PC-3 (cell line): Measurements from ENCODE around the gene IL16.

Experiments
- EZH2phosphoT487 ChIP-seq: fragments of 300-600 bp; sonication (generic); IDR thresholded peaks from 2 replicates; pipeline ENCODE4 v1.6.1; 2018; ENCODE audit warnings: mild to moderate bottlenecking, antibody characterized with exemption, low read length, borderline replicate concordance
- TF ChIP-seq, protein P1 (sequence below): fragments of 300-600 bp; sonication (generic); conservative IDR thresholded peaks from 2 replicates; pipeline ENCODE4 v1.5.1; 2017; ENCODE audit warnings: antibody characterized with exemption, low read depth, mild to moderate bottlenecking, low read length

DNA sequence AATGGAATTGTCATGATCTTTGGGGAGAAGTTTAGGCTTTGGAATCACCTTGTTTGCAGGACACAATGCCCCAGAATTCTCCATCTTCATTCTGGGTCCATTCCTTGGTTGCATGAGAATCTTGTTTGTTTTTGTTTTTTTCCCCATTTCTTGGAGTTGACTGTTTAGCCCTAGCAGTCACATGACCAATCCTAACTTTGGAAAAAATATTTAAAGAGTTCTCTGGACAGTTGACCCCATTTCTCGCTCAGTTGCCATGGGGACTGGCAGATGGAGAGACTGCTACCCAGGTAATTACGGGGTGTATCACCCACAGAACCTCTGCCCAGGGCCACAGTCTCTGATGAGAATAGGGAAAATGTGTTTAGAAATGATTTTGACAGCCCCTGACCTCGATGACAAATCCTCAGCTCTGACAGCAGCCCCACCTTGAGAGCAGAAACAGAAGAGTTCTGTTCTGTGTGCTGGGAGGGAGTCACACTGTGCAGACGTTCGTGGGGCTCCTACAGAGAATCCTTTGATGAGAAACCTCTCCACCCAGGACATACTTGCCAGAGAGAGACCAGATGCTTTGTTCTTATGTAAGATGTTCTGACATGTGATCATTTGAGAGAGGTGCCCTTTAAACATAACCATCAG is 57.7 kb downstream of the IL16 start:
- TF ChIP-seq, protein P1, sequence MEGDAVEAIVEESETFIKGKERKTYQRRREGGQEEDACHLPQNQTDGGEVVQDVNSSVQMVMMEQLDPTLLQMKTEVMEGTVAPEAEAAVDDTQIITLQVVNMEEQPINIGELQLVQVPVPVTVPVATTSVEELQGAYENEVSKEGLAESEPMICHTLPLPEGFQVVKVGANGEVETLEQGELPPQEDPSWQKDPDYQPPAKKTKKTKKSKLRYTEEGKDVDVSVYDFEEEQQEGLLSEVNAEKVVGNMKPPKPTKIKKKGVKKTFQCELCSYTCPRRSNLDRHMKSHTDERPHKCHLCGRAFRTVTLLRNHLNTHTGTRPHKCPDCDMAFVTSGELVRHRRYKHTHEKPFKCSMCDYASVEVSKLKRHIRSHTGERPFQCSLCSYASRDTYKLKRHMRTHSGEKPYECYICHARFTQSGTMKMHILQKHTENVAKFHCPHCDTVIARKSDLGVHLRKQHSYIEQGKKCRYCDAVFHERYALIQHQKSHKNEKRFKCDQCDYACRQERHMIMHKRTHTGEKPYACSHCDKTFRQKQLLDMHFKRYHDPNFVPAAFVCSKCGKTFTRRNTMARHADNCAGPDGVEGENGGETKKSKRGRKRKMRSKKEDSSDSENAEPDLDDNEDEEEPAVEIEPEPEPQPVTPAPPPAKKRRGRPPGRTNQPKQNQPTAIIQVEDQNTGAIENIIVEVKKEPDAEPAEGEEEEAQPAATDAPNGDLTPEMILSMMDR, result no peak
- TF ChIP-seq EZH2phosphoT487, result no peak
